Raji (cell line): ENCODE results near the gene MAGI2.

ENCODE experiments used
- POLR2A ChIP-seq: IDR thresholded peaks from 2 replicates; pipeline ENCODE4 v1.6.1; 2011; ENCODE audit warnings: low read depth, low read length, control low read depth; ENCODE audit not compliant: insufficient read depth

MAGI2 gene

DNA sequence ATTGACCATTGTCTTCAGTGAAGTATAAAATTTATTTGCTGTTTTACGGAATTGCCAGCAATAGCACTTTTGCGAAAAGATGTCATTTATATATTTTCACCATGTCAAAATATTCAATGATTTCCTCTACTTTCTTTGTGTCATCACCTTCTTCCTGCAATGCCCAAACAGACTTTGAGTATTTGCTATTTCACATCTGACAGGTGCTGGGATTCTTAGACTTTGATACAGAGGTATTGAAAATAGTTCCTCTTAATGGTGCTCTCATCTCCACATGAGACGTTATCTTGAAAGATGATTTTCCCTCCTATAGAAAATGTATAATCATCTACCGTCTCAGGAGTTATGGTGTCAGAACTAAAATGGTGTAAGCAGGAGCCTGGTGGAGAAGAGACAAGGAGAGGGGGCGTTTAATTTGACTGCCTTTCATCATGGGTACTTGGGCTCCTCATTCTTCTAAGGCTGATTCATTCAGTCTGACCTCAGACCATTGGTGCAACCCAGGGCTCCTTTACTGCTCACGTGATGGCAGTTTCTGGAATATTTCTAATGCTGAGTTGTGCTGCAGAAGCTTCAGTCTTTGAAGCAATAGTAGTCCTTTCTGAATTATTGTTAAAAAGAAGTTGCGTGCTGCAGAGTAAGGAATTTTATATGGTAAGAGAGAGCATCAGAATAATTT, 1250.3 kb downstream of the MAGI2 start:
- no peak for TF ChIP-seq POLR2A

DNA sequence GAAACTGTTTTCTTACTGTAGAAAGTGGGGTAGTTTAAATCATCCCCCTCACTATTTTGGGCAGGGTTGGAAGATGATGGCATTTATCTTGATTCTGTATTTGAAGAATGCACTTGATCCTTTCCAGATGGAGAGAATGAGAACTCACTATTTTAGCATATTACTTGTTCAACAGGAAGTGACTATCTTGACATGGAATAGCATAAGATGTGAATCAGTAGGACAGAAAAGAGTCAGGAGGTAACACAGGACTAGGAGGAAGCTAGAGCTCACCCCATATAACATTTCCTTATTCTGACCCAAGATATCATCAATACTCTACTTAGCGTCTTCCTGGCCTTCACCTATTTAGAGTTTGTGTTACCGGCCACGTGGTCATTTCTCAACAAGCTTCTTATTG, 1254.7 kb downstream of the MAGI2 start:
- TF ChIP-seq POLR2A, result no peak

DNA sequence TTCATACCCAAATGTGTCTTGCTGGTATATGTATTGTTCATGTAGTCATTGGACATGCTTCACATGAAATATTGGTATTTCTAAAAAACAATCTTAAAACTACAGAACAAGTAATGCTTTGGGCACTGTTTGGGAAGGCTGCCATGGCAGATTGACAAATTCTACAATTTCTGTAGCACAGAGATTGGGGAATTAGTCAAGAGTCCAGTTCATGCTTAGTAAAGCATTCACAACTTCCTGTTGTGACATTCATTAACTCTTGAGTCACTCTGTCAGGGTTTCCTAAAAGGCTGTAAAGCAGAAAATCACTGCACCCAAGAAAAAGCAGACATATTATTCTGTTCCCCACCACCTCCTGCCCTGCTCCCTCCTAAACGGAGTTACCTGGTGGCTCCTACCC, 1256.0 kb downstream of the MAGI2 start:
- TF ChIP-seq POLR2A, result no peak

DNA sequence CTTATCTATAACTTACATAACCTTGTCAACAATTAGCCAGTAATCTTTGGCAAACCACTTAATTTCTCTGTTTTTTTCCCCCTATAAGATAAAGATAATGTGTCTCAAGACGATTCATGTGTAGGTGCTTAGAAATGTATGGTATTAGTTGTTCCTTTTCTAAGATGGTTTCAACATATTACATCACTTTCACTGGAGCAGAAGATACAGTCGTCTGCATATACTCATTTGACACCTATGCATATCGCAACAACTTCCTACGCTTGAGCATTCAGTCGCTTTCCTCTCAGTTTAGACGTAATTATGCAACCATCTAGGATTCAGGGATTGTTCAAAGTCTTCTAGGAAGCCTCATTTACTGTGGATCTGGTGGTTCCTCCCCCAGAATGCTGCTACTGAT, 1258.2 kb downstream of the MAGI2 start:
- TF ChIP-seq POLR2A, result no peak

DNA sequence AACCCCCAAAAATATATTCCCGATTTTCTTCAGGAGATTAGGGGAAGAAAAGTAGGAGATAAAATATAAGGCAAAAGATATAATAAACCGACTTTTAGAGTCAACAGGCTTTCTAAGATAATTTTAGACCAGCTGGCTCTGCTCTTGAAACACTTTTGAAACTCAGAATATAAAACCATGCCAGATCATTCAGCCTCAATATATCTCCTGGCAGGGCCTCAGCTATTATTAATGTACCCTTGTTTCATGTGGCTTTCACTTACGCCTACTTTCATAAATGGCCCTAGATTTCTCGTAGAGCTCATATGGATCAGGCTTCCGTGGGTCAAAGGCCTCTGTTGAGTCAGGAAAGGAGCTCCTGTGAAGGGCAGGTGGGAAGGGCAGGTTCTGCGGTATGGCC, 1258.9 kb downstream of the MAGI2 start:
- no peak for TF ChIP-seq POLR2A

DNA sequence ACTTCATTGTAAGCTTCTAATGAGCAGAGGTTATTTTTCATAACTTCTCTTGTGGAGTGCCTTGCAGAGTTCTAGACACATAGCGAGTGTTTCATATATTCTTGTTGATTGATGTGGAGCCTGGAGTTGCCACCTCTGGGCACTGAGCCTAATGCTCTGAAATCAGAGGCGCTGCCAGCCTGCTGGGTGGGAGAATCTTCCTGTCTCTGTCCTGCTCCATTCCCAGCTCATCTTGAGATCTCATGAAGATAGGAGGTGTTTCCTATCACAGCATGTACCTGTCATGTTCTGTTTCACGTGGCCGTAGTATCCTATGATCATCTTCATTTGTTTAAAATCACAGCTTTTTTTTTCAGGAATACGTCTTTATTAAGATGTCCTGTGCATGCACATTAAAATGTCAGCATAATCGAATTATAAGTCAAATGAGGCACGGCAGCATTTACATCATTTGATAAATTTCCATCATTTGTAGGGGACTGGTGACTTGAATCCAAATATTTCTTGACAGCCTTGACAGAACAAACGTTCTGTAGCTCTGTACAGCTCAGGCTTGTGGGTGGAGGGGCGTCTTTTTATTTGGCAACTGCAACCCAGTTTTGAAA, 1261.9 kb downstream of the MAGI2 start:
- no peak for TF ChIP-seq POLR2A

DNA sequence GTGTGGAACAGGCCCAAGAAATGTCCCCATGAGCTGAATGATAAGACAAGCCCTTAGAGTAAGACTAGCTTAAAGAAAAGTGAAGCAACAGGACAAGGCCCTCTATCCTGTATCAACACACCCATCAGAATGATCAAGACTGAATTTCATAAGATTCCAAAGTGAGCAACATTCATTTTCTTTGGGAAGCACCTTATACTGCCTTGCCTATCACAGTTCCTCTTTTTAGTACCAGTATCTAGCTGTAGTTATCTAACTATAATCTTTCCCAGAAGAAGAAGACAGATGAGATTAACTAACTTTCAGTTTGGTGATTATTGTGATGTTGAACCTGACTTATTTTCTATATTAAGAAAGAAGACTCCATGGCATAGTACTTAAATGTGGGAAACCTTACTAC, 1263.7 kb downstream of the MAGI2 start:
- no peak for TF ChIP-seq POLR2A

DNA sequence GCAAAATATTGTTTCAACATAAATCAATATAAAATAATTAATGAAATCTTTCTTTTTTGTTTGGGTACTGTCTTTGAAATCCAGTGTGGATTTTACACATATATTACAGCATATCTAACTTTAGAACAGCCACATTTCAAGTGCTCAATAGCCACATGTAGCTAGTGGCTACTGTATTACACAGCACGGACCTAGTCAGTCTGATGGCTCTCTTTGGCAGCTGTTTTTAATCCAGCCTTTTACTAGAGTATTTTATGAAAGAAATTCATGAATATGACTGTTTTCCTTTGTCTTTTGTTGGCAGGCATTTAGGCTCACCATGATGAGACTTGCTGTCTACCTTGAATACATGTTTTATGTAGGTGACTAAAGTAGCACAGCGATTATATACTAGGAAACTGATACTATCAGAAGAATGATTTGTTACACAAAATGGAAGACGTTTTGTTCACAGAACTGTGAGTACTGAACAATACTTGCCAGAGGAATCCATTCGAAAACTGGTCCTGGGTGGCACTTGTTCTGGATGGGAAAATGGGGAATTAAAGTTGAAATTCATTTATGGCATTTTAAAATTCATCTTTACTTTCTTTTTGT, 1268.2 kb downstream of the MAGI2 start:
- TF ChIP-seq POLR2A, result no peak

DNA sequence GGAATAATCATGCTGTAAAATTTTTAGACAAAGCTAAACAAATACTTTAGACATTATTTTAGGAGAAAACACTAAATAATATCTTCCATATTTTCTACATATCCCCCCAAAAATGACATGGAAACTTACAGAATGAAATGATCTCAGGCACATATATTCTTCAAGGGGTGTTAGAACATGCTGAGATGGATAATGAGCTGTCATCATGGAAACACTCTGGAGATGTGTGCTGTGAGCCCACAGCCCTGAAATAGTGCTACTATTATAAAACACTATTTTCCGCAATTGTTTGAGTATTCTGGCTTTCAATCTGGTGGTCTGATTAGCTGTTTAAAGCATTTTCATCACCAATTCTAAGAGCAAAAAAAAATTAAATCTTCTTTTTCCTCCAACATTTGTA, 1269.2 kb downstream of the MAGI2 start:
- TF ChIP-seq POLR2A, result no peak

DNA sequence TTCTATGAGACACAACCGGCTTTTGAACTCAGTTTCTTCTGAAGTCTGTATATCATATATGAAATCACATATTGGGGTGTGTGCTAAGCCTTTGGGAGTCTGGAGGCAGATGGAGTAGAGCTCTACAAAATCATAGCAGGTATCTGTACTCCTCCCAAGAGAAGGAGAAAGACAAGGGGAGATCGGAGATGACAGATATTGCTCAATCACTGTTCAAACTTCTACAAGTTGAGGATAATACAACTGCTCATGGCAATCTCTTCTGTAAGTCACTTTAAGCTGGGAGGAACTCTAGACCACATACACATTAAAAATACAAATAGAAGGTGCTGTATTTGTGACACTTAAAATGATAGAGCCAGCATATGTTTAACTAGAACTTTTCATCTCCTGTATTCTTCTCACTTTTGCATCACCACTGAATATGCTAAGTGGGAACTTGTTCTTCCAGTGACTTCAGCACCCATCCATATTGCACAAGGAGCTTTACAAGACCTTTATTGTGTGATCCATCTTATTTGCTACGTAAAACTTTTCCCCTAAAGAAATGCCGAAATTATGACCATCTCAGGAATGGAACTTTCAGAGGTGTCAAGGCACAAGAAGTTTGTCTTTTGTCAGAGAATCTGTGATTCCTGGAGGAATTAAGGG, 1273.5 kb downstream of the MAGI2 start:
- no peak for TF ChIP-seq POLR2A

DNA sequence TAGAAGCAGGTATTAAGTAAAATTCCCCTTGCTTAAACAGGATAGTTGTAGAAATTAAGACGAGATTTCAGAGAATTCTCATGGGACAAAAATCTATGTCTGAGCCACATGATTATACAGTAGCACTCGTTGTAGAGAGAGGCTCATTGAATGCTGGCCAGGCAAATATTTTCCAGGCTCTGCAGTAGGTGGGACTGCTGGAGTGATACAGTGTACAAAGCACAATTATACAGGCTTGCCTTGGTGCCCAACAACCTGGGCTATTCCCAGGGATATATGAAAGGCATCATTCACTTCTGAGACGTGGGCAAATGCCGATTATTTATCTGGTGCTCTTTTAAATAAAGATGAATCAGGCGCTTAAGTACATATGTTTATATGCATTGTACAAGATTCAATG, 1274.3 kb downstream of the MAGI2 start:
- TF ChIP-seq POLR2A, result no peak

DNA sequence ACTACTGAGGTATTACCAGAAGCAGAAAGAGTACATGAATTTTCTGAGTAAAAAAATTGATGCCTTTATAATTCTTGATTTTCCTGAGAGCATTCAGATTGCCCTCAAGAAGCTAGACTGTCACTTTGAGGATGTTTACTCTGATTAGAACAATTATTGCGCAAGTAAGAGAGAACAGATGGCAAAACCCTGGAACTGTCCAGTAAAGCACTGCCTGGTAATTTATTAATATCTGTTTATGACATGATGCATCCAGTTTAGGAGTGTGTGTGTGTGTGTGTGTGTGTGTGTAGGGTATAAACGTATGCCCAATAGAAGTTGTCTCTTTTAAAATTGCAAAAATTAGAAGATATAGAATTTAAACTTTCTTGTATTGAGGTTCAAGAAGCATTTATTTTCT, 1275.1 kb downstream of the MAGI2 start:
- no peak for TF ChIP-seq POLR2A

DNA sequence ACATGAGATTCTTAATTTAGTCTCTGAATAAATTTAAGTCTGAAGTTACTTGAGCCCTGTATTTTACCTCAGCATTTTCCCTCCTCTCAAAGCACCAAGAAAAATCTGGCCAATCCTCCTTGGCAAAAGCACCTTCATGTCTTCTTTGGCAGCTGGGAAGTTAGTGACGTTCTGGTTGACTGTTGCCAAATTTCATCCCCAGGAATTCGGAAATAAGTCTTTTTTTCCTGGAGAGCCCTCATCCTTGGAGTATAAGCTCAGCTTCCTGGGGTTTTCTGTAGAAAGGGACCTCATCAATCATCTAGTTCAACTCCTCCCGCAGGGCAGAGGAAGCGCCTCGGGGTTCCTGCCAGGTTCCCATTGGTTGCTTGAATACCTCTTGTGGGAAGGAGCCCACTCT, 1277.3 kb downstream of the MAGI2 start:
- no peak for TF ChIP-seq POLR2A

DNA sequence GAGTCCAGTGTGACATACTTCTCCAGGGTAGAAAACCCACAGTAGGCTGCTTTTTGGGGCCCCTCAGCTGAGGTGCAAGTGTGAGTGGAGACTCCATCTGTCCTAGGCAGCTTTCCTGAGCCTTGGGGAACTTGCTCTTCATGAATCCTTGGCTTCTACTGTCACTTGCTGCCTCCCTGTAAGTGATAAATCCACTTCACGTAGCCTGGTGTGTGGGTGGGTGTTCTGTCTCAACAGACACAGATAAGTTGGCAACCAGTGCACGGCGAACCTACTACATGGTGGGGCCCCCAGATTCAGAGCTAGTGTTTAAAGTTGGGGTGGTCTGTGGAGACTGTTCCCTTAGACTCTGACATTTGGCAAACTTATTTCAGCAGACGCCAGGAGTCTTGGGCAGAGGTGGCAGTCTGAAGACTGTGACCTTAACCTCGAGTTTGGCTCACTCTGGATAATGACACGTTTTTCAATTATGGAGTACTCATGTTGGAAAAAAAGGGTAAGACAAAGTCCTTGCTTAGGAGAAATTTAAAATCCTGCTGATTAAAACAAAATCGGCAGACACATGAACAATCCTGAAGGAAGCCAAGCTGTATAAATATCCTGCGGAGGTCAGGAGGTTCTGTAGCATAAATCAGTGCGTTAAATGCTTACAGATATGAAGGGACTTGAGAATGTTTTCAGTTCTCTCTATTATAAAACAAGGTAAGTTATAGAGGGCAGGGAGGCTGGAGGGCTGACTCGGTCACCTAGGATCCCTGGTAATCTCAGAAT, 1278.0 kb downstream of the MAGI2 start:
- no peak for TF ChIP-seq POLR2A

DNA sequence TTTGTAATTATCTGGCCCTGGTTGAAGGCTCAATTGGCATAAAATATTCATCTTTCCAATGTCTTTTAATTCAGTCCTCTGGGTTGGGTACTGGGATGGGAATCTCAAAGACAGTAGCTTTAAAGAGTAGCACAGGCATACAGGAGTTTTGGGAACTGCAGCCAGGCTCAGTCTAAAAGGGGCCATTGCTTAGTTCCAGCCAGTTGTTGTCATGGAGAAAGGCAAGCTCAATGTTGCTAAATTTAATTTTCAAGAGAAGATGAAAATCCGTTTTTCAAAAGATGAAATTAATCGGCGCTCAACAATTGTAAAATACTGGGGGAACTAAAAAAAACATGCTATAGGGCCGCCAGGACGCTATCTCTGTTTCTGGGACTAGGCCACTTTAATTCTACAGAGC, 1279.8 kb downstream of the MAGI2 start:
- no peak for TF ChIP-seq POLR2A
